Kidney tubule cell (primary cell): ENCODE measurements around the gene KLF1.
A peak's percentile ranks its signal among the peaks of the same experiment; 100 is the strongest.
"Not testable (repeated sequence)": the region's sequence is repeated elsewhere in the genome, so short reads cannot be mapped to it uniquely, and the experiment has no call there.

ENCODE experiments used
- DNase-seq: peaks from one replicate; pipeline ENCODE4 v3.0.0-alpha.2; 2018; ENCODE audit warnings: low spot score

KLF1 gene

DNA sequence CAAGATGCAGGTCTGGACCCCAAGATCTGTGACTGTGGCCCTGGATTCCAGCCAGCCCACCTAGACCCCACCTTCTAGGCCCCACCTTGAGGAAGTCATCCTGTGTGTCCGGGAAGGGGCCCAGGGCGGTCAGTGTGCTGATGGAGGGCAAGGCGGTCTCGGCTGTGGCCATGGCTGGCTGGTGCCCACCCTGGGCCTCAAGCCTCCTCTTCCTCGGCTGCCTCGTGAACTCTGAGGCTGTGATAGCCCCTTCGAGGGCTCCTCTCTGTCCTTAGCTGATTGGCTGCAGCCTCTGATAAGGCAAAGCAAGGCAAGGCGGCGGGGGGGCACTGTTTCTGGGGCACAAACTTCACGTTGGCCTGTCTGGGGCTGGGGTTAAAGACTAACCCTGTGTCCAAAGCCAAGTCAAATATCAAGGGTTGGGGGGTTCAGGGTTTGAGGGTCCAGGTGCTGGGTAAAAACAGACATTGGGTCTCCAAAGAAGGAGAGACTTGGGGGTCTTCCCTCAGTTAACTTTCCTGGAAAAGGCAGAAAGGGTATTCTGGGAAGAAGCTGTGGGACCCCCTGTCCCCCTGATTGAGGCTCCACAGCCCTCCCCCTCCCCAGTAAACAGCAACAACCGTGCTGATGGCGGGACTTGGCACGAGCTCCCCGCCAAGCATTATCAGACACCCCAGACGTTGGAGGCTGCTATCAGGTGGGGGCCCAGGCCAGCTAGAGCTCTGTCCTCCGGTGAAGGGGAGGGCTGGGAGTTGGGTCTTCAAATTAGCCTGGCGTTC is at the start of gene KLF1:
KLF1 (minus strand) TSS at position 233 of the 779 bp plus-strand sequence; CDS start at position 172, 61 bp downstream.
- DNase-seq = no peak

GRCh38 chr19:12936582-12936981 is 49.6 kb upstream of the KLF1 start:
- DNase-seq = no peak

DNA sequence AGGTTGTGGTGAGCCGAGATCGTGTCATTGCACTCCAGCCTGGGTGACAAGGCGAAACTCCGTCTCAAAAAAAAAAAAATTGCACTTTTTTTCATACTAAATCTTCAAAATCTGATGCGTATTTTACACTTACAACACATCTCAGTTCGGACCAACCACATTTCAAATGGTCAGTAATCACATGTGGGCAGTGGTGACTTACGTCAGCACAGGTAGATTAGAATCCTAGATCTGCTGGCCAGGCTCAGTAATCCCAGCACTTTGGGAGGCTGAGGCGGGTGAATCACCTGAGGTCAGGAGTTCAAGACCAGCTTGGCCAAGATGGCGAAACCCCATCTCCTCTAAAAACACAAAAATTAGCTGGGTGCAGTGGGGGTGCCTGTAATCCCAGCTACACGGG is 48.1 kb upstream of the KLF1 start:
- no peak for DNase-seq

DNA sequence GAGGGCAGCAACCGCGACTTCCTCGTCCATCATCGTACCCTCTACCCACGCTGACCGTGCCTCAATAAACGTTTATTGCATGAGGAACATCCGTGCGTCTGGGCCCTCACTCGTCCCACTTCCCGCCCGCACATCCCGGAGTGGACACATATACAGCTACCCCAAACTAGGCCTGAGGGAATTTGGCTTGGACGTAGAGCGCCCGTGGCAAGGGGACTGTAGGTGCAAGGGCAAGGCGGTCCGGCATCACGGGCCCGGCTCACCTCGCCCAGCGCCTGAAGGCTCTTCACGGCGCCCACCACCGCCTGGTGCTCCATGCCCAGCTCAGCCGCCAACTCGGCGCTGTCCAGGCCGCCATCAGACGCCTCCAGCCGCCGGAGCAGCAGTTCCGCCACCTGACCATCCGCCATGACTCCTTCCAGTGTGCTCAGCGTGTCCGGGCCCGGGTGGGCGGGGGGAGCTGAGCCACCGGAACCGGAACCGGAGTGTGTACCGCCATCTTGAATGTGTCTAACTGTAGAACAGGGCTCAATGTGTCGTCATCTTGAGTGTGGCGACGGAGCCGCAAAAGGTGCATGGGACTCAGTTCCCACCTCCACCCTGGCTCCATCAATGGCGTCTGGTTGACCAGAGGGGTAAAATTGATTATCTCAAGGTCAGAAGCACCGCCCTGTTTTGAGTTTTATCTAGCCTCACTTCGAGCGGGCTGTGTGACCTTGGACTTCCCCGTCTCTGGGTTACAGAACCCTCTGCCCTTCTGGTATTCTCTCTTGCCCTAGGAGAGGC is 46.5 kb upstream of the KLF1 start, which contains the start of gene FARSA:
FARSA (minus strand) TSS at position 425 of the 786 bp plus-strand sequence; CDS start at position 410, 15 bp downstream.
- peak; percentile 91 for DNase-seq

- no peak for DNase-seq
These were observed 45.6 kb upstream of the KLF1 start for GRCh38 chr19:12932392-12933286.

- no peak for DNase-seq
These were observed 43.1 kb upstream of the KLF1 start for GRCh38 chr19:12930002-12930645.

DNA sequence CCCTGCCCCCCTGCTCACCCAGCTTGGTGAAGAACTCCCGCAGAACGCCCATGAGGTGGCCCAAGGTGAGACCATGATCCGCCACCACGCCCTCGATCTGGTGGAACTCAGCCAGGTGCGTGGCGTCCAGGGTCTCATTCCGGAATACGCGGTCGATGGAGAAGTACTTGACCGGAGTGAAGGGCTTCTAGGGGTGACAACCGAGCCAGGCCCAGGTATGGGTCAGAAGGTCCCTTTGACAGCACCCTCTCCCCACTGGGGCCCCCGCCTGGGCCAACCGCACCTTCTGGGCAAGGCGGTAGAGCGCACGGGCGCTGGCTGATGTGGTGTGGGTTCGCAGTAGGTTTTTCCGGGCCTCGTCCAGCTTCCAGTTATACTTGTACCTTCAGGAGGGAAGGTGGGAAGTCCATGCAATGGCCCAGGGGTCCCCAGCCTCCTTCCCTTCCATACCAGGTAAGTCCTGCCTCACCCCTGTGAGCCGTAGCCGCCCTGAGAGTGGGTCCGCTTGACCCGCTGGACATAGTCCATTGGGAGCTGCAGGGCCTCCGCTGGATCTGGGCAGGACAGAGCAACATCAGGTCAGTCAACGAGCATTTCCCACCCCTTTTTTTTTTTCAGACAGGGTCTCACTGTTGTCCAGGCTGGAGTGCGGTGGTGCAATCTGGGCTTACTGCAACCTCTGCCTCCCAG is 37.8 kb upstream of the KLF1 start:
- no peak for DNase-seq

- no peak for DNase-seq
These were observed 36.0 kb upstream of the KLF1 start for GRCh38 chr19:12922959-12923358.

- DNase-seq = no peak
These were observed 34.0 kb upstream of the KLF1 start for GRCh38 chr19:12921047-12921446.

- DNase-seq = no peak
These were observed 31.3 kb upstream of the KLF1 start for GRCh38 chr19:12918253-12918652.

- not testable (repeated sequence) for DNase-seq
These were observed 28.9 kb upstream of the KLF1 start for GRCh38 chr19:12915860-12916259.

- no peak for DNase-seq
These were observed 27.1 kb upstream of the KLF1 start for GRCh38 chr19:12913851-12914690.

- DNase-seq = no peak
These were observed 26.1 kb upstream of the KLF1 start for GRCh38 chr19:12913011-12913561.

DNA sequence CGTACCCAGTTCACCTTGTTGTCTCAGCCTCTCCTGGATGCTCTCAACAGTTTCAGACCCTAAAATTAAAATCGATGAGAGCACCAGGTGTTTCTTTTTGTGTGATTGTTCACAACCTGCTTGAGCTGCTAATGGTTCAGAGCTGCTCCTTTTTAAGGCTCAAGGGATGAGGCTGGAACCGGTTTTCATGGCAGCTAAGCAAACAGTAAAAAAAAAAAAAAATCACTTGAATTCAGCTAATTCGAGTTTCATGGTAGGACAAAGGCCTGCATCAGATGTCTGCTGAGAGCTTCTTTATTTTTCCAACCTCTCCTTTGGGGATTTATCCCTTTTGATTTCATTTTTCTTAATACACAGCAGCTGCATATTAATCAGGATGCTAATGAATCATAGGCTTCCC is 25.6 kb upstream of the KLF1 start:
- no peak for DNase-seq

- DNase-seq = no peak
These were observed 20.2 kb upstream of the KLF1 start for GRCh38 chr19:12907166-12907565.

GRCh38 chr19:12899891-12900518 is 13.0 kb upstream of the KLF1 start:
- no peak for DNase-seq

DNA sequence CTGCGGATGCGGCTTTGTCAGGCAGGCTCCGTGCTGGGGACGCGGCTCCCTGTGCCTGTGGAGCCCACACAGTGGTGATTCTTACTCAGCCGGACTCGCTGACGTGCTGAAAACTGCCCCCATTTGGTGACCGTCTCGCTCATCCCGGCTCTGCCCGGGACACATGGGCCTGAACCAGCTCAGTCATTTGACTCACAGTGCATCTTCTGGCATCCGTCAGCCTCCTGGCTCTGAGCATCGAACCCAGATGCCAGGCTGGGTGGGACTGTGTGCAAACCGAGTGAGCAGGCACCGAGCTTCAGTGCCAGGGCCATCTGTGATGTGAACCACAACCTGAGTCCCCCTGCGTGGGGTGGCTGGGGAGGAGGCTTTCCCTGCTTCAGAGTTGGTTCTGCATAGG is 9.5 kb upstream of the KLF1 start:
- DNase-seq = no peak

GRCh38 chr19:12893582-12893981 is 6.6 kb upstream of the KLF1 start:
- DNase-seq = no peak

DNA sequence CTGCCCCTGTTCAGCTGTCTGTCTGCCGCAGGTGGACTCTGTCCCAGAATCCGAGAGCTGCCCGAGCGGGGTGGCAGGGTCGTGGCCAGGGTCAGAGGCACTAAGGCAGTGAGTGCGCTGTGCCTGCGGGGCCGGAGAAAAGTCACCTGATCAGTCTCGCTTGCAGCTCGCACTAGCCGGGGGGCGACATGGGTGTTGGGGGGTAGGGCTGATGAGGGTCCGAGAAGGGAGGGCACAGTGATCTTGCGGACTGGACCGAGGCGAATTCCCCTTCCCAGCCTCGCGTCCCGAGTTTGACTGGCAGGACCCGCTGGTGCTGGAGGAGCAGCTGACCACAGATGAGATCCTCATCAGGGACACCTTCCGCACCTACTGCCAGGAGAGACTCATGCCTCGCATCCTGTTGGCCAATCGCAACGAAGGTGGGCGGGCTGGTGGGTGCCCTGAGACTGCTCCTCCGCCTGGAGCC is 4.6 kb upstream of the KLF1 start:
- DNase-seq = peak; percentile 26
